C4-2B (cell line): ENCODE data around the gene CDHR5.

Source experiments
- H3K27ac ChIP-seq: fragments of 450-650 bp; 2 replicates; pipeline ENCODE4 v1.5.1; 2017
- CTCF ChIP-seq: fragments of 450-650 bp; conservative IDR thresholded peaks from 2 replicates; pipeline ENCODE4 v1.5.1; 2017; ENCODE audit warnings: mild to moderate bottlenecking
- ZFX ChIP-seq: fragments of 450-650 bp; IDR thresholded peaks from 2 replicates; pipeline ENCODE4 v1.6.1; 2017

Gene CDHR5

GRCh38 chr11:641806-642370 is 17.1 kb upstream of the CDHR5 start:
- H3K27ac ChIP-seq: no peak overlapping the region
- TF ChIP-seq CTCF (no peak), ZFX (no peak)

GRCh38 chr11:640021-640706 is 15.4 kb upstream of the CDHR5 start:
- no peak overlapping the region for H3K27ac ChIP-seq
- TF ChIP-seq ZFX (no peak), CTCF (no peak)

GRCh38 chr11:639332-639955 is 14.7 kb upstream of the CDHR5 start:
- TF ChIP-seq CTCF (no peak), ZFX (no peak)
- H3K27ac ChIP-seq: no peak overlapping the region

GRCh38 chr11:638631-639331 is 14.0 kb upstream of the CDHR5 start:
- H3K27ac ChIP-seq: no peak overlapping the region

GRCh38 chr11:637593-638521 is 13.1 kb upstream of the CDHR5 start:
- H3K27ac ChIP-seq: no peak overlapping the region
- TF ChIP-seq CTCF (no peak), ZFX (no peak)

More at GRCh38 chr11:638631-639331, 14.0 kb upstream of the CDHR5 start:
- TF ChIP-seq CTCF: no peak
- no peak for TF ChIP-seq ZFX

- no peak for TF ChIP-seq CTCF
- TF ChIP-seq ZFX: no peak
- no peak overlapping the region for H3K27ac ChIP-seq
Measured at GRCh38 chr11:637333-637592, 12.5 kb upstream of the CDHR5 start.
